GM19452 (cell line): ENCODE data around the gene LRRC25.
"Not testable (repeated sequence)": the region's sequence is repeated elsewhere in the genome, so short reads cannot be mapped to it uniquely, and the experiment has no call there.

Experiments
- ATAC-seq: cut with Tn5 transposase; IDR thresholded peaks from one replicate; pipeline ENCODE4 v1.9.1; 2021; ENCODE audit not compliant: unreplicated experiment

LRRC25 gene

DNA sequence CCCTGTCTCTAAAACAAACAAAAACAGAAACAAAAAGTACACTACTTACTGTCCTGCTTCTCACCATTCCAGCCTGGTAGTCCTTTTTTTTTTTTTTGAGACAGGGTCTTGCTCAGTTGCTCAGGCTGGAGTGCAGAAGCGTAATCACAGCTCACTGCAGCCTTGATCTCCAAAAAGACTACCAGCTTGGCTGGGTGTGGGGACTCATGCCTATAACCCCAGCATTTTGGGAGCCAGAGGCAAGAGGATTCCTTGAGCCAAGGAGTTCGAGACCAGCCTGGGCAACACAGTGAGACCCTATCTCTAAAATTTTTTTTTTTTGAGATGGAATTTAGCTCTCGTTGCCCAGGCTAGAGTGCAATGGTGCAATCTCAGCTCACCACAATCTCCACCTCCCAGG is 16.6 kb downstream of the LRRC25 start:
- ATAC-seq, result no peak

DNA sequence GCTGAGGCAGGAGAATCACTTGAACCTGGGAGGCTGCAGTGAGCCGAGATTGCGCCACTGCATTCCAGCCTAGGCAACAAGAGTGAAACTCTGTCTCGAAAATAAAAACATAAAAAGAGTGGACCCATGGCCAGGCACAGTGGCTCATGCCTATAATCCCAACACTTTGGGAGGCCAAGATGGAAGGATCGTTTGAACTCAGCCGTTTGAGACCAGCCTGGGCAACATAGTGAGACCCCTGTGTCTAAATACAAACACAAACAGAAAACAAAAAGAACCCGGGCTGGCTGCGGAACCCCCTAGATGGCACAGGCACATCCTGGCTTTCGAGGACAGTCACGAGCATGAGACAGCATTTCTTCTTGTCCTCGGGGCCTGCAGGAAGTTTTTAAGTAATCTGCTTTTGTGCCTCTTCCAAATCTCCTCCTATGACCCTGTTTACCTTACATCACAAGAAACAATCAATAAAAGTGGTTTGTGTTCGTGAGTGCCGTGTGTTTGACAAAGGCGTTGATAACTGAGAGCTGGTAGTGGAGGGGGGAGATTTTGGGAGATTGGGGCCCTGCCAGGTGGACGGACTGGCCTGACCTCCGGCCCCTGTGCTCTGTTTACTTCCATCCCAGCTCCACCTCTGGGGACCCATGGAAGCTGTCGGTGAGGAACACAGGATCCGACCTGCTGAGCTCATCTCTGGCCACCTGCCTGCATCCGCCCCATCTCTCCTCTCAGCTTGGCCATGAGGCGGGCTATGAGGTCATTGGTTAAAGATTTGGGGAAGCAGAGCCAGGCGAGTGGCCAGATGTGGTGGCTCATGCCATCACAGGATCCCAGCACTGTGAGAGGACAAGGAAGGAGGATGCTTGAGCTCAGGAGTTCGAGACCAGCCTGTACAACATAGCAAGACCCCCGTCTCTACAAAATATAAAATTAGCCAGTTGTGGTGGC is 17.3 kb downstream of the LRRC25 start:
- no peak for ATAC-seq

DNA sequence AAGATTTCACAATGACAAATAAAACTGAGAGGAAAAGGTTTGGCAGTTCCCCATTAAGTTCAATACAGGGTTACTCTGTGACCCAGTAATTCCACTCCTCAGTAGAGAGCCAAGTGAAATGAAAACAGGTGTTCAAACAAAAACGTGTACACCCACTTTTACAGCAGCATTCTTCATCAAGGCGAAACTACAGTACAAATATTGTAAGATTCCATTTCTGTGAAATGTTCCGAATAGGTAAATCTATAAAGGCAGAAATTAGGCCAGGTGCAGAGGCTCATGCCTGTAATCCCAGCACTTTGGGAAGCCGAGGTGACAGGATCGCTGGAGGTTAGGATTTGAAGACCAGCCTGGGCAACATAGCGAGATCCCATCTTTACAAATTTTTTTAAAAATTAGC is 20.4 kb downstream of the LRRC25 start:
- ATAC-seq, result no peak

DNA sequence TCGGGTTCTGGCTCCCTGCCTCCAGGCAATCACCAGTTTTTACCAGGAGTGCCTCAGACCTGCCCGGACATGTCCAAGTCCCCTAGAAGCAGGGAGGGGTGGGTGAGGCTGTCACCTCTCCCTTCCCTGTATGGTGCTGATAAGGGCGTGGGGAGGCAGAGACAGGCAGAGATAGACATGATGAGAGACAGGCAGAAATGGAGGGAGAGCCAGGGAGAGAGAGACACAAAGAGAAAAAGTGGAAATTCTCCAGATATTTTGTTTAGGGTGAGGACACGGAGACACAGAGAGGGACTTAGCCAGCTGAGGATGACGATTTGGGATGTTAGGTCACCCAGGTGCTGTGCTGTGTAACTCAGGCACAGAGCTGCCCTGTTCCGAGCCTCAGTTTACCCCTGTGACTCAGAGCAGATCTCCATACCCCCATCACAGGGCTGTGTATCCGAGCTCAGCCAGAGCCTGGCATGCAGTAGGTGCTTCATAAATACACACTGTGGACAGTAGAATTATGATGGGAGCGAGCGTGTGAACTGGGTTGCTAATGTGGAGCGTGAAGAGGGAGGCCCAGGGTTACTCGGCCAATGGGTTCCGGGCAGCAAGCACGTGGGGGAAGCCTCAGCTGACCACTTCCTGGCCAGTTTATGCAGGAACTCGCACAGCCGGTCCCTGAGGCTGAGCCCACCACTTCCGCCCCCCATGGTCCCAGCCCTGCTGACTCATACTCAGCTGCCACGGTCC is 23.4 kb downstream of the LRRC25 start:
- peak; percentile 89 for ATAC-seq

DNA sequence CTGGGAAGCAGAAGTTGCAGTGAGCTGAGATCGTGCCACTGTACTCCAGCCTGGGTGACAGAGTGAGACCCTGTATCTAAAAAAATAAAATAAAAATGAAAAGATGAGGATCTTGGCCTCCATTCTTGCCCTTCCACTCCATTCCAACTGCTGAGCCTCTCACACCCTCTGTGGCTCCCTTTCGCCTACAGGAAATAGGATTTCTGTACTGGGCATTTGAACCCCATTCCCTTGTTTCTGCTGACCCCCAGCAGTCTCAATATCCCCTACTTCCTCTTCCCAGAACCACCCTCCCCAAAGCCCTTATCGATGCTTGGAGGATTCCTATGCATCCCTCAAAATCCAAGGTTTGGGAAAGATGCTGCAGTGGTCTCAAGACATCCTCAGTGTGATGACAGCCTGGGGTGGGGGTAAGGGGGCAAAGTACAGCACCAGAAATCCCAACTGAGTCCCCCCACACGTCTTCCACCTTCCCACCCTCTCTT is 24.0 kb downstream of the LRRC25 start:
- no peak for ATAC-seq

DNA sequence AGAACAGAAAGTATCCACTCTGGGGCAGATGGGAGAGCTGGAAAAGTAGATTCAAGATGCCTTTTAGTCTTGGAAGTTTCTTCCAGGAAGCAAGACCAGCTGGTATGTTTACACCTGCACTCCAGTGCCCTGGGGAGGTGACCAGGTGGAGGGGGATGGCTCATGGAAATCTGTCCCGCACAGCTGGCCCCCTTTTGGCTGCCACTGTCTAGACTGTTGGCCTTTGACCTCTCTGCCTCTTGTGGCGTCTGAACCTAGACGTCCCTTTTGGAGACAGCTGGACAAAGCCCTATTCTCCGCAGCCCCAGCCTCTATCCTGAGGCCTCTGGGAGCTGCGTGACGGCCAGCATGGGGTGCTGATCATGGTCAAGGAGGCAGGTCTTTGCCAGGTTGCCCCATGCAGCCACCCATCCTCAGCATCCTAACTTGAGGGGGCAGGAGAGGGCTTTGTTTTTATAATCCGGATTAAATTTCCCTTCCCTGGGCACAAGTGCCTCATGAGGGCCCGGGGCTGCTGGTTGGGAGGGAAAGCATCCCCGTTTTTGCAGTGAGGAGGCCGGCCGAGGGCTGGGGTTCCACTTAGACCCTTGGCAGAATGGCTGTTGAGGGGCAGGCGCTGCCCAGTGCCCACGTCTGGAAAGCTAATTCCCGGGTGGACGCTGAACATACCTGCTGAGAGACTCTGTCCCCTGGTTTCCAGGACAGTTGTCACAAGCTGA is 28.8 kb downstream of the LRRC25 start:
- no peak for ATAC-seq

DNA sequence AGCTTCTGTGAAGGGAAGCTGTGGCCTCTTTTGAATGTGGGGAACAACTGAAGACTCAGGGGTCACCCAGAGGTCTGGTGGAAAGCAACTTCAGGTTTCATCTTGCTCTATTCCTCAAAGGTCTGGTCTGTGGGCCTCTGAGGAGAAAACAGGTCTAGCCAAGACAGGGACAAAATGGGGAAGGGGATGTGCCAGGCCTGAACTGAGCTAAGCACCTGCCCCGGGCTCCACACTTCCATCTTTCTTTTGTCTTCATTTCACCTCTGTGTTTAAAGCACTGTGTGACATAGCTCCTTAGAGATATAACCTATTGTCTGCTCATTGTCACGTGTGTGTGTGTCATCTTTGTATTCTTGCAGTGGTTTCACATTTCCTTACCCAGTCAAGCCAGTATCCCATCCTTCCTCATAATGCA is 31.4 kb downstream of the LRRC25 start:
- ATAC-seq, result no peak

DNA sequence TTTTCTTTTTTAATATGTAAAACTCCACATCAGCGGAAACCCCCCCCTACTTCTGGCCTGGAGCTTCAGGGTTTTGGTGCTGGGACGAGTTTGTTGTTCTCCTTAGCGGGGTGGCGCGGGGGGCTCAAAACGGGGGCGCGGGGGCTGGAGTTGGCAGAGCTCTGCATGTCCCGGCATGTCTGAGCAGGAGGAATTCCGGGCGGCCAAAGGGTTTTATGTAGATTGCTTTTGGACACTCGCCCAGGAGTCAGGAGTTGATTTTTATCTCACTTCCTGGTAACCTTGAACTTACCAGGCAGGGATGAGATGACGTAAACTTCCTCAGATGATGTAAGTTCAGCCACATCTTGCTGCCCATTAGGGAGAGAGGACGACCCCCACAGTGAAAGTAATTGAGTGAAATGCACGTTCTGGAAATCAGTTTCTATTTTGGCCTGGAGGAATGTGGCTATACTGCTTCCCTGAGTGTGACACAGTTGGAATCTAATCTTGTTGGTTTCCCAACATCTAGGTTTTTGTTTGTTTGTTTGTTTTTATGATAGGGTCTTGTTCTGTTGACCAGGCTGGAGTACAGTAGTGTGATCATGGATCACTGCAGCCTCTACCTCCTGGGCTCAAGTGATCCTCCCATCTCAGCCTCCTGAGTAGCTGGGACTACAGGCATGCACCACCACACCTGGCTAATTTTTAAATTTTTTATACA is 32.4 kb downstream of the LRRC25 start:
- ATAC-seq, result no peak

DNA sequence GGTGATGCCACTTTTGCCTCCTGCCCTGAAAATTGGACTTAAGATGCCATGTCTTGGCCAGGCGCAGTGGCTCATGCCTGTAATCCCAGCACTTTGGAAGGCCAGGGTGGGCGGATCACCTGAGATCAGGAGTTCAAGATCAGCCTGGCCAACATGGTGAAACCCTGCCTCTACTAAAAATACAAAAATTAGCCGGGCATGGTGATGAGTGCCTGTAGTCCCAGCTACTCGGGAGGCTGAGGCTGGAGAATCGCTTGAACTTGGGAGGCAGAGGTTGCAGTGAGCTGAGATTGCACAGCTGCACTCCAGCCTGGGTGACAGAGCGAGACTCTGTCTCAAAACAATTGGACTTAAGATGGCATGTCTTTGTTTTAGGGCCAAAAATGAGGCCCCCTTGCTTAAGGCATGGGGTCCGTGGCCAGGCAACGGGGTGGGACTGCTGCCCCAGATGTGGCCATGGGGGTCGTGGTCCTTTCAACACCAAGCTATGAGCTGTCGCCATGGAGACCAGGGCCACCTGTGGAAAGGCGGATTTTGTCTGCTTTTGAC is 33.1 kb downstream of the LRRC25 start:
- not testable (repeated sequence) for ATAC-seq

DNA sequence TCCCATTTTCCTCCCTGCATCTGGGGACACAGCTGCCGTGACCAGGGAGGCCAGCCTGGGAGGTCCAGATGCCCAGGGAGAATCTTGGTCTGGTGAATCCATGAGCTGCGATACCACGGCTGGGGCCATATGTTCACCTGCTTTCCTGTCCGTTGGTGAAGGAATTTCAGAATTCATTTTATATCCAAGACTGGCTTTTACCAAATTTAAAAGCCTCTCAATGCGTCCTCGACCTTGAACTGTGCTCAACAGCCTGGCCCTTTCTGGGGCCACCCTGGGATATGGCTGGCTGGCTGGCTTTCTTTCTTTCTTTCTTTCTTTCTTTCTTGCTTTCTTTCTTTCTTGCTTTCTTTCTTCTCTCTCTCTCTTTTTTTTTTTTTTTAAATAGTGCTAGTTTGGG is 33.6 kb downstream of the LRRC25 start:
- no peak for ATAC-seq

DNA sequence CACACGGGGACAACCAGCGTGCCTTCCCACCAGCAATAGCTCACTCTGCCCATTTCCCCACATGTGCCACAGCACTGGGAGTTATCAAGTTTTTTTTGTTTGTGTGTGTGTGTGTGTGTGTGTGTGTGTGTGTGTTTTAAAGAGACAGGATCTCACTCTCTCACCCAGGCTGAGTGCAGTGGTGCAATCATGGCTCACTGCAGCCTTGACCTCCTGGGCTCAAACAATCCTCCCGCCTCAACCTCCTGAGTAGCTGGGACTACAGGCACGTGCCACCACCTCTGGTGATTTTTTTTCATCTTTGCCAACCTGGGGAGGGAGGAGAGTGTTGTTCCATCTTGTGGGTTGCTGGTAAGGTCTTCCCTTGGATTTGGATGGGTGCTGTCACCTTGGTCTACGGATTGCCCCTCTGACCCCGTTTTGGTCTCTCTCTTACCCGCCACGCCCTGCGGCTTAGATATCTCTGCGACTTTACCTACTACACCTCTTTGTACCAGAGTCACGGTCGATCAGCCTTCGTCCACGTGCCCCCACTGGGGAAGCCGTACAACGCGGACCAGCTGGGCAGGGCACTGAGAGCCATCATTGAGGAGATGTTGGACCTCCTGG is 34.4 kb downstream of the LRRC25 start:
- ATAC-seq, result no peak

DNA sequence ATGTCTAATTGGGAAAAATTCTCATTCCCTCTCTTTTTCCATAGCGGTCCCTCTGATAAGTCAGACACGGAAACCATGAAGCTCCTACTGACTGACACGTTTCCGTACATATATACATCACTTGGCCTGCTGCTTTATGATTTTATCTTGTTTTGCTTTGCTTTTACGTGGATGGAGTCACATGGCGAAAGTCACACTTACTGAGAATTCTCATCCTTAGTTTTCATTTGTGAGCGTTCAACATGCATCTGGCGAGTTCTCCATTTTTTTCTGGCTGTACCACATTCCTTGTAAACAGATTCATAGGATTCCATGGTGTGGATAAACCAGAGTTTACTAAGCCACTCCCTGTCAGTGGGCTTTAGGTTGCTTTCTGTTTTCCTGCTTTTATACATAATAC is 35.8 kb downstream of the LRRC25 start:
- ATAC-seq, result no peak

DNA sequence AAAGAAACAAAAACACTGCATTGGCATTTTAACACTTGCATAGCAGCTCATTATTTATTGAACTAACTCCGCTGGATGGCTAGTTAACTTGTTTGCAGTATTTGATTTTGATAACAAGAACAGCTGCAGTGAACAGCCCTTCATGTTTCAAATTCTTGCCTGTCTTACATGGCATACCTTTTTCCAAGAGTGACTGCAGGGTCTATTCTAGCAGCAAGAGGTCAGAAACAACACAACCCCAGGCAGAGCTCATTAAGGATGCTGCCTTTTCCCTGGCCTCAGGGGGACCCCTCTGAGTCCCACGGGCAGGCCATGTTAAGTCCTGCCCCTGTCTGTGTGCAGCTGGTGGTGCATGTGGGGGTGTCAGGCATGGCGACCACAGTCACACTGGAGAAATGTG is 40.4 kb downstream of the LRRC25 start:
- ATAC-seq, result no peak

DNA sequence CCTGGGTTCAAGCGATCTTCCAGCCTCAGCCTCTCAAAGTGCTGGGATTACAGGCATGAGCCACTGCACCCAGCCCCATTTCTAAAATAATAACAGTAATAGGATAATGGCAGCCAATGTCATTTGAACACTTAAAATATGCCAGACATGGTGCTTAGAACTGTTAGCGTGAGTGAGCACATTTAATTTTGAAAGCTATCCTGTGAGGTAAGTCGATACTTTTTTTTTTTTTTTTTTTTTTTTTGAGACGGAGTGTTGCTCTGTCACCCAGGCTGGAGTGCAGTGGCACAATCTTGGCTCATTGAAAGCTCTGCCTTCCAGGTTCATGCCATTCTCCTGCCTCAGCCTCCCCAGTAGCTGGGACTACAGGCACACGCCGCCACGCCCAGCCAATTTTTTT is 42.7 kb downstream of the LRRC25 start:
- not testable (repeated sequence) for ATAC-seq

DNA sequence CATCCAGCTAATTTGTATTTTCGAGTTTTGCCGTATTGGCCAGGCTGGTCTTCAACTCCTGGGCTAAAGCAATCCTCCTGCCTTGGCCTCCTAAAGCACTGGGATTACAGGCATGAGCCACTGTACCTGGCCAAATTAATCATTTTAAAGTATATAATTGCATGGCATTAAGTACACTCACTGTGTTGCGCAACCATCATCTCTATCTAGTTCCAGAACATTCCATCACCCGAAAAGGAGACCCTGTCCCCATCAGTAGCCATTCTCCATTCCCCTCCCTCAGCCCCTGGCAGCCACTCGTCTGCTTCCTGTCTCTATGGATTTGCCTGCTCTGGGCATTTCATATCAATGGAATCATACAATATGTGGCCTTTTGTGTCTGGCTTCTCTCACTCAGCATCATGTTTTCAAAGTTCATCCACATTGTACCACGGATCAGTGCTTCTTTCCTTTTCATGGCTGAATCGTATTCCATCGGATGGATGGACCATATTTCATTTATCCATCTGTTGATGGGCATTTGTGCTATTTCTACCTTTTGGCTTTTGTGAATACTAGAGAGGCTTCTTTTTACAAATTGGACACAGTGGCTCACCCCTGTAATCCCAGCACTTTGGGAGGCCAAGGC is 43.9 kb downstream of the LRRC25 start:
- ATAC-seq, result no peak

DNA sequence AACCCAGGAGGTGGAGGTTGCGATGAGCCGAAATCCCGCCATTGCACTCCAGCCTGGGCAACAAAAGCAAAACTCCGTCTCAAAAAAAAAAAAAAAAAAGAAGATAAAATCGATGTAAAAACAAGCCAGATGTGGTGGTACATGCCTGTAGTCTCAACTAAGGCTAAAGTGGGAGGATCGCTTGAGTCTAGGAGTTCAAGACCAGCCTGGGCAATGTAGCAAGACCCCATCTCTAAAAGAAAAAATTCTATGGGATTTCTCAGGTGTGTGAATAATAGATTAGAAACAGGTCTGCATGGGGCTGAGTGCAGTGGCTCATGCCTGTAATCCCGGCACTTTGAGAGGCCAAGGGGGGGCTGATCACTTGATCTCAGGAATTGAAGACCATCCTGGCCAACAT is 45.9 kb downstream of the LRRC25 start:
- no peak for ATAC-seq

DNA sequence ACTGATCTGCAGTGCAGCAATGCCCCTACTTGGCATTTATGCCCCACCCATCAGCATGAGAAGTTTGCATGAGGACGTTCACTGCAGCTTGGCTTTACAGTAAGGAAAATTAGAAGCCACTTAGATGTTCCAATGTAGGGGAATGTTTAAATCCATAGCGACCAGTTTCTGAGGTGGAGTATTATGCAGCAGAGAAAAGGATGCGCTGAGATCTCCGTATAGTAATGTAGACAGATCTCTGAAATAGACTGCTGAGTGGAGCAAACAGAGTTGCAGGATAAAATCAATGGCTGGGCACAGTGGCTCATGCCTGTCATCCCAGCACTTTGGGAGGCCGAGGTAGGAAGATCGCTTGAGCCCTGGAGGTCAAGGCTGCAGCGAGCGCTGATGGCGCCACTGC is 46.9 kb downstream of the LRRC25 start:
- ATAC-seq, result no peak

DNA sequence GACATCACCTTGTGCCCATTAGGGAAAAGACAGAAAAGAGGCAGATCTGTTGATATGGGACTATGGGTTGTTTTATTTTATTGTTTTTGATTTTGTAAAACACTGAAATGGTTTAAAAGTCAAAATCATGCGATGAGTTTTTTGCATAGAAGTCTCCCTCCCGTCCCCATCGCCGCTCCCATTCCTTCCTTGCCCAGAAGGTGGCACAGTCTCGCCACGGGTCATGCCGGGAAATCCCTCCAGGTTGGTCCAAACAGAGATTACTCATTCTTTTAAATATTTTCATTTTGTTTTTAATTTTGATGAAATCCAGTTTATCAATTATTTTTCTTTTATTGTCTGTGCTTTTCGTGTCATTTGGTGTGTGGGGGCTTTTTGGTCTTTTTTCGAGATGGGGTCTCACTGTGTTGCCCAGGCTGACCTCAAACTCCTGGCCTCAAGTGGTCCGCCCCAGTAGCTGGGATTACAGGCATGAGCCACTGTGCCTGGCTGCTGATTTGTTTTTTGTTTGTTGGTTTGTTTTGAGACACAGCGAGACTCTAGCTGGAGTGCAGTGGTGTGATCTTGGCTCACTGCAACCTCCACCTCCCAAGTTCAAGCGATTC is 47.8 kb downstream of the LRRC25 start:
- no peak for ATAC-seq

DNA sequence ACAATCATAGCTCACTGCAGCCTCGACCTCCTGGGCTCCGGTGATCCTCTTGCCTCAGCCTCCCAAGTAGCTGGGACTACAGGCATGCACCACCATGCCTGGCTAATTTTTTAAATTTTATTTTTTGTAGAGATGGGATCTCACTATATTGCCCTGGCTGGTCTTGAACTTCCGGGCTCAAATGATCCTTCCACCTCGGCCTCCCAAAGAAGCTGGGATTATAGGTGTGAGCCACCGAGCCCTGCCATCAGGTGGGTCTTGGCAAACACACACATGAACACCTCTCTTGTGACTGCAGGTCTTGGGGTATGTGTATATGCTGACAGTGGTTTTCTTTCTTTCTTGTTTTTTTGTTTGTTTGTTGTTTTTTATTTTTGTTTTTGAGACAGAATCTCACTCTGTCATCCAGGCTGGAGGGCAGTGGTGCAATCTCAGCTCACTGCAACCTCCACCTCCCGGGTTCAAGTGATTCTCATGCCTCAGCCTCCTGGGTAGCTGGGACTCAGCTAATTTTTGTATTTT is 48.5 kb downstream of the LRRC25 start:
- not testable (repeated sequence) for ATAC-seq
